Measurements from ENCODE around the gene NPAS3. TPM values are rescaled to one million over a fixed set of nuclear protein-coding genes. Genes with fewer than 3 reads are reported as not detected.

Gene NPAS3
- total and polyA plus RNA-seq, 10 donors = 0.13 to 9.5 (median 2.9) TPM

DNA sequence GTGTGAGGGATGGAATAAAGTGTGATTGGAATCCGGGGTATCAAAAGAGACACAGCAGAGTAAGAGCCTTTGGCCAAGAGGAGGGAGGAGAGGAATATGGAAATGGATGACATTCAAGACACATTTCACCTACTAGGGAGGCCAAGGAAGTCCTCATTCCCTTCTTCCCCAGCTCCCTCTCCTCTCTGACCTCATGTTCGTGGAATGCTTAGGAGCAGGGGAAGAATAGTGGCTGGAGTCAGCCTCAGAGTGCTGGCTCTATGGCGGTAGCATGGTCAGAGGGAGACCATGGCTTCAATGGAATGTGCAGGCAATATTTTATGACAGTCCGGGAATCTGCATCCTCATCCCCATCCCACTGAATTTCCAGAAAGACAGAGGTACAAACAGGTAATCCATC, 815.6 kb downstream of the NPAS3 start:
- intact Hi-C loops (cut with DNase I; ENCODE audit: low total_unique reads) = no loop called here
- H3K4me1 ChIP-seq = no peaks in the 10 kb centered on the region
- DNase-seq = no peak
- H3K27me3 ChIP-seq (replicated peaks in 1 of 7) = no peaks in the 10 kb centered on the region
- H3K4me3 ChIP-seq = no peak overlapping the region
- WGBS, 5 donors = 77 to 87% (median 81%) methylated on average over 4 of the region's 4 CpGs
- TF ChIP-seq POLR2AphosphoS5 (IDR thresholded peaks at IDR 0.05) (no peak), POLR2A (IDR thresholded peaks at IDR 0.05) (no peak)
- TF ChIP-seq, protein P1, sequence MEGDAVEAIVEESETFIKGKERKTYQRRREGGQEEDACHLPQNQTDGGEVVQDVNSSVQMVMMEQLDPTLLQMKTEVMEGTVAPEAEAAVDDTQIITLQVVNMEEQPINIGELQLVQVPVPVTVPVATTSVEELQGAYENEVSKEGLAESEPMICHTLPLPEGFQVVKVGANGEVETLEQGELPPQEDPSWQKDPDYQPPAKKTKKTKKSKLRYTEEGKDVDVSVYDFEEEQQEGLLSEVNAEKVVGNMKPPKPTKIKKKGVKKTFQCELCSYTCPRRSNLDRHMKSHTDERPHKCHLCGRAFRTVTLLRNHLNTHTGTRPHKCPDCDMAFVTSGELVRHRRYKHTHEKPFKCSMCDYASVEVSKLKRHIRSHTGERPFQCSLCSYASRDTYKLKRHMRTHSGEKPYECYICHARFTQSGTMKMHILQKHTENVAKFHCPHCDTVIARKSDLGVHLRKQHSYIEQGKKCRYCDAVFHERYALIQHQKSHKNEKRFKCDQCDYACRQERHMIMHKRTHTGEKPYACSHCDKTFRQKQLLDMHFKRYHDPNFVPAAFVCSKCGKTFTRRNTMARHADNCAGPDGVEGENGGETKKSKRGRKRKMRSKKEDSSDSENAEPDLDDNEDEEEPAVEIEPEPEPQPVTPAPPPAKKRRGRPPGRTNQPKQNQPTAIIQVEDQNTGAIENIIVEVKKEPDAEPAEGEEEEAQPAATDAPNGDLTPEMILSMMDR (IDR thresholded peaks at IDR 0.05 in 8 of 11, conservative IDR thresholded peaks at IDR 0.05 in 3 of 11) = no peak
- no peaks in the 10 kb centered on the region for H3K36me3 ChIP-seq
- no peaks in the 10 kb centered on the region for H3K9me3 ChIP-seq
- H3K27ac ChIP-seq = no peak overlapping the region

DNA sequence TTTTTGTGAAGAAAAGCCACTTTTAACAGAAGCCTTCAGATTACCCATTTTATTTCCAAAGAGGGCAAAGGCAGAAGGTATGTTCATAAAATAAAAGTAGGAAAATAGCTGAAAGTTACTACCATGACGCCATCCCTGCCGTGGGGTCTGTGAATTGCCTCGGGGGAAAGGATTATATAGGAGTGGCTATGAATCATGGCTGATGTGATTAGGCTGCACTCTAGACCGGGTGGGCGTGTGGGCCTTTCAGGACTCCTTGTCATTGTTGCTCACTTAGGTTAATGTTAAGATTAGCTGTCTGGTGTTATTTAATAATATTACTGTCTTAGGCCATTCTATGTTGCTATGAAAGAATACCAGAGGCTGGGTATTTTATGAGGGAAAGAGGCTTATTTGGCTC, 816.7 kb downstream of the NPAS3 start:
- Histone ChIP-seq H3K4me3 (no peak overlapping the region), H3K27ac (no peak overlapping the region), H3K4me1 (no peaks in the 10 kb centered on the region), H3K9me3 (no peaks in the 10 kb centered on the region), H3K36me3 (no peaks in the 10 kb centered on the region), H3K27me3 (replicated peaks in 1 of 7) (no peaks in the 10 kb centered on the region)
- no peak for DNase-seq
- WGBS, 5 donors = 89 to 96% (median 90%) methylated on average over 5 of the region's 5 CpGs
- no peak for TF ChIP-seq POLR2AphosphoS5 (IDR thresholded peaks at IDR 0.05)
- TF ChIP-seq, protein P1 (IDR thresholded peaks at IDR 0.05 in 8 of 11, conservative IDR thresholded peaks at IDR 0.05 in 3 of 11) = no peak
- intact Hi-C loops (cut with DNase I; ENCODE audit: low total_unique reads) = no loop called here

DNA sequence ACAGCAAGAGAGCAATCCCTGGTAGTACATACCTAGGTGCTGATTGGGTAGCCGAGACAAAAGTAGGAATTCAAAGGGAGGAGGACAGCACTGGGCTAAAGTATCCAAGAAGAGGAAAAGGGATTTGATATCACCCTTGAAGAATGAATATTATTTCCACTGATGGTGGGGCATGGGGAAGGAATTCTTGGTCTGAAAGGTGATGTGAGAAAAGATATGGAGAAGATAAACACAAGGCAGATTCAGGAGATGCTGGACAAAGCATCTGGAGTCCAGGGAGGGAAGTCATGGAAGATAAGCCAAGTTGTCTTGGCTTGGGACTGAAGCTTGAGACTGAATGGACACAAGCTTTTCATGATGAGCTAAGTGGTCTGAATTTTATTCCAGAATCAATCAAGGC, 818.2 kb downstream of the NPAS3 start:
- Histone ChIP-seq H3K9me3 (no peaks in the 10 kb centered on the region), H3K27me3 (replicated peaks in 1 of 7) (no peaks in the 10 kb centered on the region), H3K27ac (no peak overlapping the region), H3K4me3 (no peak overlapping the region), H3K4me1 (no peaks in the 10 kb centered on the region), H3K36me3 (no peaks in the 10 kb centered on the region)
- 43 to 97% (median 77%) methylated on average over 1 of the region's 1 CpG for WGBS, 5 donors
- TF ChIP-seq POLR2AphosphoS5 (IDR thresholded peaks at IDR 0.05) = no peak
- TF ChIP-seq, protein P1 (IDR thresholded peaks at IDR 0.05 in 8 of 11, conservative IDR thresholded peaks at IDR 0.05 in 3 of 11) = no peak
- no peak for TF ChIP-seq POLR2A (IDR thresholded peaks at IDR 0.05)
- DNase-seq = no peak
- intact Hi-C loops (cut with DNase I; ENCODE audit: low total_unique reads) = no loop called here

DNA sequence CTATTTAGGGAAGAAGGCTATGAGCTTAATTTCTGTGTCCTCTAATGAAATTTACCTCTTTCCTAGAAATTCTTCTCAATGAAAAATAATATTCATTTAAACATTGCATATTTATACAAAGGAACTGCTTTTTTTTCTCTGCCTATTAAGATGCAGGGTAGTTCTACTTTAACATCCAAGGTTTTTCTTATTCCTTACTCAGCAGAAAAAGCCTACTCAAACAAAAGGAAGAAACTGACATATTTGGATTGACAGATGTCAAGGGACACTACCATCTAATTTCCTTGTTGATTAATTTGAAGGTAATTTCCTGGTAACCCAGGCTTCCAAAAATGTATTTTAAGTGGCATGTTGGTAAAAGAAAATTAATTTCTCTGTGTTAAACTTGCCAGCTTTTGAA, 819.9 kb downstream of the NPAS3 start:
- no peaks in the 10 kb centered on the region for H3K9me3 ChIP-seq
- no peak overlapping the region for H3K27ac ChIP-seq
- intact Hi-C loops (cut with DNase I; ENCODE audit: low total_unique reads) = no loop called here
- no peak for TF ChIP-seq POLR2A (IDR thresholded peaks at IDR 0.05)
- no peak for TF ChIP-seq POLR2AphosphoS5 (IDR thresholded peaks at IDR 0.05)
- TF ChIP-seq, protein P1 (IDR thresholded peaks at IDR 0.05 in 8 of 11, conservative IDR thresholded peaks at IDR 0.05 in 3 of 11) = no peak
- no peak for DNase-seq
- no peaks in the 10 kb centered on the region for H3K27me3 ChIP-seq (replicated peaks in 1 of 7)
- no peaks in the 10 kb centered on the region for H3K36me3 ChIP-seq
- no peak overlapping the region for H3K4me3 ChIP-seq
- H3K4me1 ChIP-seq = no peaks in the 10 kb centered on the region
